SKM-1 treated with dmso at 0.1 percent for 144 hours (cell line): ENCODE data around the gene SLC9A3.
"Not testable (repeated sequence)": the region's sequence is repeated elsewhere in the genome, so short reads cannot be mapped to it uniquely, and the experiment has no call there.

Experiments
- DNase-seq: peaks from one replicate; lab custom pipeline; 2025; ENCODE audit not compliant: unreplicated experiment; lab: John Stamatoyannopoulos, UW

Gene SLC9A3

DNA sequence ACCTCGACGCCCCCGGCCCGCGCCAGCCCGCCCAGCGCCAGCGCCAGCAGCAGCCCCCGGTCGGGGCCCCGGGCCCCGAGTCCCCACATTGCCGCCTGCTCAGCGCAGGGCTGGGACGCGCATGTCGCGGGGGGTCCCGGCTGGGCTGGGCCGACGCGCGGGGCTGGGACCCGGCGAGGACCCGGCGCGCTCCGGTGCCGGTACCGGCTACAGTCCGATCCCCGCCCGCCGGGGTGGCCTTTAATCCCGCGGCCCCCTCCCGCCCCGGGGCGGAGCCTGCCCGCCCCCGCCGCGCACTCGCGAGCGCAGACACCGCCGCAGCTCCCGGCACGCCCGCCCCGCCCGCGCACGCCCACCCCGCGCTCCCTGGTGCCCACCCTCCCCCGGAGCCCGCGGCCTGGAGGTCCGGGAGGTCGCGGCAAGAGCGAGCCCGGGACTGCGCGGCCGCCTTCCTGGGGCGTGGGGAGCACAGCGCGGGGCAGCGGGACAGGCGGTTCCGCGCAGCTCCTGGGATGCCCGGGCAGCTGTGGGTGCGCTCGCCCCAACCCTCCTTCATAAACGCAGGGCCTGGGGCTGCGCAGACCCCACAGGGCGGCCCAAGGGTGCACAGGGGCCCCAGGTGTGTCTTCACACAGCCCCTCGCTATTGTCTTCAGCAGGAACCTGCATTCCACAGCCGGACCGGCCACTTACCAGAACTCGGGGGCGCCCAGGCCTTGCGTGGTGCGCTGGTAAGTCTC is at the start of gene SLC9A3:
TSS of gene SLC9A3 (minus strand) at position 216 of the 739 bp plus-strand sequence.
- no peak for DNase-seq

DNA sequence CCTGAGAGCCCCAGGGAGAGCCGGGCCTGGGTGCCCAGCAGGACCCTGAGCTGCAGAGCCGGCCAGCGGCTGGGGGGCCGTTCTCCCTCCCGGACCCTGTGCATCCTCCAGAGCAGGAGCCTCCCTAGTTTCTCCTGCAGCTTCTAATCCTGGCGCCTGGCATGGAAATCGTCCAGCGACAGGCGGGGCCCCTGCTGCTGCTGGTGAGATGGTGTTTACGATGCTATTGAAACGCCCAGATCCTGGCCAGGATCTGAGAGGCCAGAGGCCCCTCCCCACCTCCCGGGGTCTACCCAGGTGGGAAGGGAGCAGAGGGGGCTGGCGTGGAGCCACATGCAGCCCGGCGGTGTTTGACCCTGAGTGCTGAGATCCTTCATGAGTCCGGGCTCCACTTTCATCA is 49.7 kb upstream of the SLC9A3 start:
- DNase-seq: no peak

DNA sequence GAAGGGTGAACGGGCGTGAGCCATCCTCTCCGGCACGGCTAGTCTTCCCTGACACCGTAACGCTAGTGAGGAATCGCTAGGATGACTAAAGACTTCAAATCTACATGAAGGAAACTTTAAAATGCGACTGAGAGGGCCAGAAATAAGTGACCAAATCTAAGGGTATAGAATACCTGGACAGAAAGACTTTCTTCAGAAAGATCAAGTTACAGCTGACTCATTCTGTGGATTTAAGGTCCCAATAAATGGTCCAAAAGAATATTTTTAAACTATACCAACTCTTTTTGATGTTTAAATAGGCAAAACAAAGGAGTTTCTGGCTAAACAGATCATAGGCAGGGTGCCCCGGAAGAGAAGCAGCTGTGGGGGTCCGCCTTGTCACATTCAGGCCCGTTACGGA is 49.0 kb upstream of the SLC9A3 start:
- no peak for DNase-seq

DNA sequence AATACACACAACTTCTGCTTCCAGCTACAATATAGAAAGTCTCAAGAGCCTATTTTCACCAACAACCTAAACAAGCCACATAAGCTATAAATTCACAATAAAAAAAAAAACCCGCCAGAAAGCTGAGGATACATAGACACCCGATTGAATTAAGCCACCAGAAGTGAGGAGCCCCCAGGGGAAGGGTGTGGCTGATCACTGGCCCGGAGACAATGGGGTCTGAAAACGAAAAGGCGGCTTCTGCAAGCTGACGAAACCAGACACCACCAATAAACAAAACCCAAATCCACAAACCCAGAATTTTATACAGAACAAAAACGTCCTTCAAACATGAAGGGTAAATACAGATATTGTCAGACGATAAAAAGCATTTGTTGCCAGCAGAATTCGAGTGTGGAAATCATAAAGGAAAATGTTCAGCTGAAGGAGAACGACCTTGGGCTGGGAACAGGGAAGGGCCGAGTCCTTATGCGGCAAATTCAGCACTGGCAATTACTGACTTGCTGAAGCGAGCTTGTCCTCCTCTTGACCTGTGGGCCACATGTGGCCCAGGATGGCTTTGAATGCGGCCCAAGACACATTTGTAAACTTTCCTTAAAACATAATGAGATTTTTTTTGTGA is 48.3 kb upstream of the SLC9A3 start:
- DNase-seq: no peak

DNA sequence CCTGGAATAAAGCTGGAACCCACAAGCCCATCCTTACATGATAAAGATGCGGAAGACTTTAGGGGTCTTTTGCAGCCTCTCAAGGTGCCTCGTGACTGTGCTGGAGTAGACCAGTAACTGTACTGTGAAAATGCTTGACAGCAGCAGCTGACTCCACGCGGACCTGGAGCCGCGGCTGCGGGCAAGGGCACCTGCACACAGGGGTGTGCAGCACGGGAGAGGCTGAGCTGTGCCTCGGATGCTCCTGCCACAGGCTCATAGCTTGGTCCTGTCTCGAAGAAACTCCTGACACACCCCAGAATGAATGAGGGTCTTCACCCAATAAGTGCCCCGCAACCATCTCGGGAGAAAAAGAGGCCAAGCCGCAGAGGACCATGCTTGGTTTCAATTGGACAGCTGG is 47.5 kb upstream of the SLC9A3 start:
- no peak for DNase-seq

DNA sequence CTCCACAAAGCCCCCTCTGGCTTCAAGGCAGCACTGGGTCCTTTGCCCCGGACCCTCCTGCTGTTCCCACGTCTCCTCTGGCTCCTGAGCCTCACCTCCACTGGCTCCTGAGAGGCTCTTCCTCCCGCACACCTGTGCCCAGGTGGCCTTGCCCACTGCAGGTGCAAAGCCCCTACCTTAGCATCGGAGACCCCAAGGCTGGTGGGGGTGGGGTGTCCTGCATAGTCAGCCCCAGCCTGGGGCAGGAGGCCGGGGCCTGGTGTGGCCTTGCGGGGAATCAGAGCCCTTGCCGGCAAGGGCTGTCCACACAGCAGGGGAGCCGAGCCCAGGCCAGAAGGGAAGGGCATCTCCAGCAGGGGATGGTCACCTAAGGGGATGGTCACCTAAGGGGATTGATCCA is 46.6 kb upstream of the SLC9A3 start:
- DNase-seq: no peak

DNA sequence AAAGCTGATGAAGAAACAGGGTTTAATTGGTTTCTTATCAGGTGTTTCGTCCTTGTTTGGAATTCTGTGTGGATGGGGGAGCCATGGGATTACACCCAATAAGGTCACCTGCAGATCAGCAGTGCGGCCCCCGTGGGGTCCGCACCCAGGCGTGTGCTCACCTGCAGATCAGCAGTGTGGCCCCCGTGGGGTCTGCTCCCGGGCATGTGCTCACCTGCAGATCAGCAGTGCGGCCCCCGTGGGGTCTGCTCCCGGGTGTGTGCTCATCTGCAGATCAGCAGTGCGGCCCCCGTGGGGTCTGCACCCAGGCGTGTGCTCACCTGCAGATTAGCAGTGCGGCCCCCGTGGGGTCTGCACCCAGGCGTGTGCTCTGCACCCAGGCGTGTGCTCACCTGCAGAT is 46.2 kb upstream of the SLC9A3 start:
- DNase-seq: no peak

DNA sequence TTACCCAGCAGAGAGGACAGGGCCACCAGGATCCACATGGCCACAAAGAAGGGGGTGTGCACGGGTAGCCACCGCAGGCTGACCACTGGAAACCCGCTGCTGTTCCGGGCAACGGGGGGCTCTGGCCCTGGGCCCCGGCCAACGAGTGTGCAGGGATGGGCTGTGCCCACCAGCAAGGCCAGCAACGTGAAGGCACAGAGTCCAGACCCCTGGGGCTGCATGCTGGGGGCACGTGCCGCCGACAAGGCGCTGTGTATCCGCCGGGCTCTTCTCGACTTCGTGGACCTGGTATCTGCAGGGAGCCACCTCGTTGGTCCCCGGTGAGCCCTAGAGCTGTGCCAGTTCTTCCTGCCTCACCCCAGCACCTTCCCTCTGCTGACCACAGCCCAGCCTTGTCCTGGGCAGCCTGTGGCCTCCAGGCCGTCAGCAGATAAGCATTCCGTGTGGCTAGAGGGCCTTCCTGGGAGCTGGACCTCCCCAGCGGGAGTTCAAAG is 45.7 kb upstream of the SLC9A3 start:
- no peak for DNase-seq

DNA sequence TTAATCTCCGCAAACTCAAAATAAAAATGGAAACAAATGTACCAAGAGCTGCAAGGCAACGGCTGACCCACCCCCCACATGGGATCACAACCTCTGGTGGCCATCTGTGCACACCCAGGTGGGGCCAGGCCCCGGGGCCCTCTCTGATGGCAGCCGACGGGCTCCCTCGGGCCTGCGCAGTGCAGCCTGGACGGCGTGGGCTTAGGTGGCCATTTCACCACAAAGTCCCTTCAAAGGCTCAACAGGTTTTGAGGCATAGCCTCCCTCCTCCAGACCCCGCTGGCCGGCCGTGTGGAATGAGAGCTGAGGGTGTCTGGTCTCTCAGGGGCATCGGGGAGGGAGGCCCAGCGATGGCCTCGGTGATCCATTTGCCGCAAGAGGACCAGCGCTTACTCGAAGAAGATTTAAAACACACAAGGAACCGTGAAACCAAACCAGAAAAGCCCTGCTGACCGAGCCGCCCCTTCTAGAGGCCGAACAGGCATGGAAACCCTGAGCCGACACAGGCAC is 45.2 kb upstream of the SLC9A3 start:
- DNase-seq: no peak

DNA sequence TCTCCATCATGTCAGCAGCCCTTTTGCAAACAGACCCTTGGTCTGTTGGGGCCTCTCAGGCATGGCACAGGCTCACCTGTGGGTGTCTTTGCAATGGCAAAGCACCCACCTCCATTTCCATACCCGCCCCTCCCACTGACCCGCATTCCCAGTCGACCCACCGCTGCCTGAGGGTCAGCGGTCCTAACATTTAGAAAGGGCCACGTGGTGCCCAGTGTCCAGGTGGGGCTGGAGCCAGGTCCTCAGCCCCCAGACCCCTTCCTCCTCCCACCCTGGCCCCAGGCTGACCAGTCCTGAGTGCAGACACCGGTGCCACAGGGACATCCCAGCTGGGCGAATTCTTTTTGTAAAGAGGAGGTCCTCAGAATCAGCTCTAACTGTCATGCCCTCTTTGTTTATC is 44.6 kb upstream of the SLC9A3 start:
- DNase-seq: no peak

DNA sequence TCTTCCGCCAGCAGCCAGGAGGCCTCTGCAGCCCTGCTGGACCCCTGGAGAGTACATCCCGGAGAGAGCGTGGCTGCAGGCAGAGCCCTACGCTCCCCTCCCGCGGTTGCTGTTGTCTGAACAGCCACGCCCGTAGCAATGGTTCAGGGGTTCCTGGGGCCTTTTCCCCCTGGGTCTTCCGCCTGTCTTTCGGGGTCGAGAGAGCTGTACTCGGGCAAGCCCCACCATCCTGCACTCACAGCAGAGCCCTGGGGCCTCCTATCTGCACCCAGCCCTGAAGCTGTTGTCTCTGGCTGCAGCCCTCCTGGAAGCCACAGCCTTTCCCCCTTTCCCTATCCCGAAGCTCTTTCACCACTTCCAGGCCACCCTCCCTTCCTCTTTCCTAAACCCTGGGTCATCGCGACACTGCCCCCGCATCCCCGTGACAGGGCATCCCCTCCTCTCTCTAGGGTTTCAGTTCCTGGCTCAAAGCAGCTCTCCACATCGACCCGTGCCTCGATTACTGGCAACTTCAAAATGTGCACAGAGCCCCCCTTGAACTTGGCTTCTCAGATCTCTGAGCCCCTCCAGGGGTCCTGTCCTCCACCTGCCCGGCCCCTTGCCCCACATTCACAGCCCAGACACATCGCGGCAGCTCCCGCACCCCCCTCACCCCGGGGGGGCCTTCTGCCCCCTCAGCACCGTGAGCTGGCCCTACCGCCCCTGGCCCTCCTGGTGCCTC is 44.0 kb upstream of the SLC9A3 start:
- DNase-seq: no peak

DNA sequence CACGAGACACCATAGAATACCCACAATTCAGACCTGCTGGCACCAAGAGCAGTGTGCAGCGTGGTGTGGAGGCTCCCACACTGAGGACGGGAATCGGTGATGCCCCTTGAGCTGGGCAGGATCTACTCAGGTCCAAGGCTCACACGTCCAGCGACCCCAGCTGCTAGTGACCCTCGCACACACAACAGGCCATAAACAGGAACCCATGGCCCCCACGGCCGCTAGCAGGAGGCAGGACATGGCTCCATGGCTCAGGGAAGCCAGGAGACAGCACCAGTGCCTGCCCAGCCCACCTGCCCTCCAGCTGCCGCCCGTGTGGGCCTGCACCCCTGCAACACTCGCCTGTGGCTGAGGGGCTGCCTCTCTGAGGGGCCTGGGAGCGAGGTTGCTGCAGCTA is 43.4 kb upstream of the SLC9A3 start:
- DNase-seq: no peak

DNA sequence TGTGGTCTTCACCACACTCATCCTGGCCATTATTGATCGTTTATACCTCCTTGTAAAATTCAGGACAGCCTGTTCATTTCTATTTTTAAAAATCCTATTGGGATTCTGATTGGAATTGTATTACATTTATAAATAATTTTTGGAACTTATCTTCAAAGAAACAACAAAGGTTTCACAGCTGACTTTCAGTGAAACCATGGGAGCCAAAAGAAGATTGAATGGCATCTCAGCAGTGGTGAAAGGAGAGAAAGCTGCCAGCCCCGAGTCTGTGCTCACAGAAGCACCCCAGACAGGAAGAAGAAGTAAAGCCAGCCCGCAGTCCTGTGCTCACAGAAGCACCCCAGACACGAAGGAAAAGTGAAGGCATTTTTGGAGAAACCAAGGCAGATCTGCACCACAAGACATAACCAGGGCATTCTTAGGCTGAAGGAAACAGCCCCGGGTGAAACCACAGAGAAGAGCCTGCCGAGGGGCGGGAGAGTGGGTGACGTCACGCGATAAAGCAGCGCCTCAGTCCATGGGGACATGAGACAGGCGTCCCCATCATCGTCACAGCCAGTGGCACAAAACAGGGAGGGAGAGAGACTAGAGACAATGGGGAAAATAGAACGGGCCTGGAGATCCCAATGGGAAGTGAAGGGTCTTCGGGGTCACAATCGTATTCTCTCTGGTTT is 42.5 kb upstream of the SLC9A3 start:
- DNase-seq: no peak

DNA sequence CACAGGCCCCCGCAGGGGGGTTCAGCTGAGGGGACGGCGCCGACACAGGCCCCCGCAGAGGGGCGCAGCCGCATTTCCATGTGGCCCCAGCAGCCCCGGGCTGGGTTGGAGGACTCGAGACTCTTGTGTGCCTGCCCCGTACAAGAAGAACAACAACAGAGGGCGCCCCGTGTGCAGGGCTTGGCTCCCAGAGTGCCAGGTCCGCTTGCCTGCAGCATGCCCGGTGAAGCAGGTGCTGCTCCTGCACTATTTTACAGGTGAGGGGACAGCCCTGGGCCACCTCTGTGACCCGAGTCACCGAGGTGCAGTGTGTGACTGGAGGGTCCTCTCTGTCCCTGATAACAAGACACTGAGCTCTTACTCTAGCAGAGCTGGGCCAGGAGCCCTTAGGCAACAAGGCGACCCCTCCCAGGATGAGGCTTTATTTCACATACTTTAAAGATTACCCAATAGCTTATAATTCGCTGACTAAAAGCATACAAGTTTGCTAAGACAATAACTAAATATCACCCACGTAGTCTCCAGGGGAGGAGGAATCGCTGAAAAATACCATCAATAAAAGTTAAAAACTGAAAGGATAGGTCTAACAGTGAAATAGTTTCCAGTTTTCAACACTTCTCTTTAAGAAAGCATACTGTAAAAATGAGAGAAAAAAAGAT is 41.7 kb upstream of the SLC9A3 start:
- no peak for DNase-seq

DNA sequence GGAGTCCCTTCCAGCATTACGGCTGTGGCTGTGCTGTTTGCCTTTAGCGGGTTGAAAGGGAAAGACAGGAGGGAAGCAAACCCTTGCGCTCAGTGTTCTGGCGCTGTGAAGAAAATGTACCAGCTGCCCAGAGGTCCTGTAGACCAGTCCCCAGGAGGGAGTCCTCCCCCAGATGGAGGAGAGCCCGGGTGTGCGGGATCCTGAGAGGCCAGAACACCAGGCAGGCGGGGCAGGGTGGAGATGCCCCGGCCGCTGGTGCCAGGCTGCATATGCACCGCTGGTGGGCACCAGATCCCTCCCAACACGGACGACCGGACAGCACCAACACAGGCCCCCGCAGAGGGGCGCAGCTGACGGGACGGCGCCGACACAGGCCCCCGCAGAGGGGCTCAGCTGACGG is 37.2 kb upstream of the SLC9A3 start:
- DNase-seq: no peak

DNA sequence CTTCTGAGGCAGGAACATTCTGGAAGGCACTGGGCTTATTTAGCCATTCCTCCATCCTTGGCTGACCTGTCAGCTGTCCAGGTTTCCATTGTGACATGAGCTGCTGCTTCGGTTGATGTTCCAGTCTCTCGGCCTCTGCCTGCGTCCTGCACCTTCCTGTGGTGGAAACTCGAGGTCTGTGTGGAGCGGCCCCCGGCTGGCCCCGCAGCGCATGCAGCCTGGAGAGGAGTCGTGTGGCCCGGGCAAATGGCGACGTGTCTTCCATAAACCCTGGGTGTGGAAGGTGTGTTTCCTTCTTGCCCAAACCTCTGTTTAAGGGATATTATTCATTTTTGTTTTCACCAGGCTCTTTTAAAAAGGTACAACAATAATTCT is 36.5 kb upstream of the SLC9A3 start:
- DNase-seq: no peak

DNA sequence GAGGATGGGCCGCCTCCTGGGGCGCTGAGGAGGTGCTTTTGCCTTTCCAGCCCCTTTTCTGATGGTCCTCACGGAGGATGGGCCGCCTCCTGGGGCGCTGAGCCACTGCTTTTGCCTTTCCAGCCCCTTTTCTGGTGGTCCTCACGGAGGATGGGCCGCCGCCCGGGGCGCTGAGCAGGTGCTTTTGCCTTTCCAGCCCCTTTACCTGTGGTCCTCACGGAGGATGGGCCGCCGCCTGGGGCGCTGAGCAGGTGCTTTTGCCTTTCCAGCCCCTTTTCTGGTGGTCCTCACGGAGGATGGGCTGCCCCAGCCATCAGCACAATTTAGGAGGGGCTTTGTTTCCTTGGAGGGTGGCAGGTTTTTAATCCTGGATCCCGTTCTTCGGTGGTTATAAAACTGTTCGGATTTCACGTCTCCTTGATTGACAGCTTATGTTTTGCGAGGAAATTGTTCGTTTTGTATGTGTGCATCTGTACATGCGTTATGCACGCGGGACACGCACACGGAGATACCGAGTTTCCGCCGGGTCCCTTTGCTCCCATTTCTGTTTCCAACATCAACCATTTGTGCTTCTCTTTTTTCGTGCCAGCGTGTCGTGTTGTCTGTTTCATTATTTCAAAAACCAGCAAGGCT is 34.7 kb upstream of the SLC9A3 start:
- DNase-seq: no peak

DNA sequence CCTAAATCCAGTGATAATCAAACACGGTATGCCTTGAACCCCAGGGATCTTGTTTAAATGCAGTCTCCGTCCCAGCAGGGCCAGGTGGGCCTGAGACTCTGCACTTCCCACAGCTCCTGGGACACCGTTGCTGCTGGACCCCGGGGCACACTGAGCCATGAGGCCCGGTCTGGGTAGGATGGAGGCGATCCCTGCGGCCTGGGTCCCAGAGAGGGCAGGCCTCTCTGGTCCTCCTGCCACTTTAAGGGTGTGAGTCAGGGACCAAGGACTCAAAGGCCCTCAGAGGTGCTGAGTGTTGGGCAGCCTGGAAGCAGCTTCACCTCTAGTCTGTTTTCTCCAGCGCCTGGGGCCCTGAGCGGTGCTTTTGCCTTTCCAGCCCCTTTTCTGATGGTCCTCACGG is 34.1 kb upstream of the SLC9A3 start:
- DNase-seq: no peak

DNA sequence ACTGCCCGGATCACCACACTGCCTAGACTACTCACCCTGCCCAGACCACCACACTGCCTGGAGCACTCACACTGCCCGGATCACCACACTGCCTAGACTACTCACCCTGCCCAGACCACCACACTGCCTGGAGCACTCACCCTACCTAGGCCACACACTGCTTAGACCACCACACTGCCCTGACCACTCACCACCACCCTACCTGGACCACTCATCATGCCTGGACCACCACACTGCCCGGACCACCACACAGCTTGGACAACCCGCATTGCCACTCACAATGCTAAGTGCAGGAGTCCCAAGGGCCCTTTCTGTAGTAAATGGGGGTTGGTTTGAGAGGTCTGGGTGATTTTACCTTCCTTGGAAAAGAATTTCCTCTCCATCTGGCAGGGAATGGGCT is 33.7 kb upstream of the SLC9A3 start:
- not testable (repeated sequence) for DNase-seq

DNA sequence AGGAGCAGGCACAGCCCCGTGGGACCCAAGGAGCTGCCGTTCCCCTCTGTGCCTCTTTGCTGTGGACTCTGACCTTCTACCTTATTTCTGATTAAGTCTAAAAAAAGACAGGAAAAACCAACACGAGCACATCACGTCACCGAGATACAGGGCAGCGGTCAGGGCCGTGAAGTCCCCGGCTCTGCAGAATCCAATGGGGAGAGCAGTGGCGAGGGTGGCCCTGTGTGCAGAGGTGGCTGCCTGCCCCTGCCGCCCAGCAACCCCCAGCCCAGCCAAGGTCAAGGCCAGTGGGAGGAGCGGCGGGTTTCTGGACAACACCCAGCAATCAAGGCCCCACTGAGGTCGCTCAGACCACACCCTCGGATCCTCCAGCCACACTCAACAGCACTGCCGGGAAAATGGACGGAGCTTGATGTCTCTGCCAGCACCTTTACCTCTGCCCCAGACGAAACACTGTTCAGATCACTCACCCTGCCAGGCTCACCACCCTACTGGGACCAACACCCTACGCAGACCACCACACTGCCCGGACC is 32.7 kb upstream of the SLC9A3 start:
- no peak for DNase-seq
